NT2/D1 (cell line): ENCODE results near the gene SMPD3.

Experiments used
- SUZ12 ChIP-seq: IDR thresholded peaks from 2 replicates; pipeline ENCODE4 v1.6.1; 2011; ENCODE audit not compliant: insufficient read length, insufficient read depth; ENCODE audit errors: extremely low read depth
- YY1 ChIP-seq: IDR thresholded peaks from 2 replicates; pipeline ENCODE4 v1.6.1; 2011; ENCODE audit not compliant: insufficient read length, insufficient read depth
- ZNF274 ChIP-seq: IDR thresholded peaks from 2 replicates; pipeline ENCODE4 v1.6.1; 2011; ENCODE audit warnings: mild to moderate bottlenecking, low read depth, low read length

- TF ChIP-seq YY1 (no peak), ZNF274 (no peak), SUZ12 (no peak)
These were observed 51.8 kb downstream of the SMPD3 start for GRCh38 chr16:68396481-68396880.
